ENCODE measurements around the gene GPC5.

Gene GPC5

DNA sequence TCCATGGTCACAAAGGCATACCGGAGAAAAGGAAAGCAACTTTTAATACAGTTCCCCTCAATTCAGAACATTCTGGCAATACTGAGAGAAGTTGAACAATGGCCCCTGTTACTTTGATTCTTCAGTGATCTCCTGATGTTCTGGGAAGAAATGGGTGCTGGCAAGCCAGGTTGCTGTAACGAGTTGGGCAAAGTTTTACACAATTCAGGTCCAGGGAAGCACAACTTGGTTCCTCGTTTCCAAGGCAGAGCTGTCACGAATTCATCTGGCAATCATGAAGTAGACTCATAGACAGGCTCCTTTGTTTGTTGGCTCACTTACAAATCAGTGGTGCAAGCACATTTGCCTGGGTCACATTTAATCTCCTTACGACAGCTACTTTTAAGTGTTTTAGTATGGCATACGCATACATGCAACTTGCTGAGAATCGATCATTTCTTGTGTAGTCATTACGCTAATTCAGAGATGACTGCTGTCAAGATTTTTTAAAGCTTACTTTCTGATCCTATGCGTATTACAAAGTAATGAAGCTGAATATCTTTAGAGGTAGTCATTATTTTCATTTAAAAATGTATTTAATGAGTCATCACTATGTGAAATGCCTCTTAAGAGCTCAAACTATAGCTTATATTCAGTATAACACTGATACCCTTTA, 174.7 kb downstream of the GPC5 start:
- no peak overlapping the region for H3K9ac ChIP-seq (ENCODE audit: low read length)
- no peaks in the 10 kb centered on the region for H3K27me3 ChIP-seq (replicated peaks; ENCODE audit: control insufficient read depth, insufficient read depth, low read length)
- no peaks in the 10 kb centered on the region for H3K36me3 ChIP-seq (ENCODE audit: control insufficient read depth, insufficient read depth, low read length, severe bottlenecking)
- H3K9me3 ChIP-seq (ENCODE audit: control insufficient read depth, low read length), result peaks cover 3% of the 10 kb centered on the region
- H3K4me3 ChIP-seq (ENCODE audit: low read length), result no peak overlapping the region
- H3K4me1 ChIP-seq (ENCODE audit: control insufficient read depth, insufficient read depth, low read length), result no peaks in the 10 kb centered on the region
- no peak for DNase-seq (ENCODE audit: low read depth)

DNA sequence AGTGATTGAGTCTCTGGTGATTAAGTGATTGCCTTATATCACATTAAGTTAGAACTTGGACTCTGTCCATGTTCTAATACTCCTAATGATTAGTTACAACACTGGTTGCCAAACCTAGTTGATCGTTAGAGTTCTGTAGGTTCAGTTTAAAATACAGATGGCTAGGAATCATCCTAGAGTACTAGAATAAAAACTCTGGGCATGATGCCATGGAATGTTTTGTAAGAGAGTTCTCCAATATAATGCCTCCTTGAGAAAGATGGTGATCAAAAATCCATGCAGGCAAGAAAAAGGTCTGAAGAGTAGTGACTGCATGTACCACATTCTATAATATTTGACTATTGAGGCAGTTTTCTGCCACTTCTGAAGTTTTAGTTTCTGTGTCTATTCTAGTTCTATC, 176.3 kb downstream of the GPC5 start:
- Histone ChIP-seq H3K9me3 (ENCODE audit: control insufficient read depth, low read length) (peaks cover 5% of the 10 kb centered on the region), H3K4me1 (ENCODE audit: control insufficient read depth, insufficient read depth, low read length) (no peaks in the 10 kb centered on the region), H3K4me3 (ENCODE audit: low read length) (no peak overlapping the region), H3K36me3 (ENCODE audit: control insufficient read depth, insufficient read depth, low read length, severe bottlenecking) (no peaks in the 10 kb centered on the region), H3K9ac (ENCODE audit: low read length) (no peak overlapping the region), H3K27me3 (replicated peaks; ENCODE audit: control insufficient read depth, insufficient read depth, low read length) (no peaks in the 10 kb centered on the region)
- DNase-seq (ENCODE audit: low read depth), result peak; percentile 0

DNA sequence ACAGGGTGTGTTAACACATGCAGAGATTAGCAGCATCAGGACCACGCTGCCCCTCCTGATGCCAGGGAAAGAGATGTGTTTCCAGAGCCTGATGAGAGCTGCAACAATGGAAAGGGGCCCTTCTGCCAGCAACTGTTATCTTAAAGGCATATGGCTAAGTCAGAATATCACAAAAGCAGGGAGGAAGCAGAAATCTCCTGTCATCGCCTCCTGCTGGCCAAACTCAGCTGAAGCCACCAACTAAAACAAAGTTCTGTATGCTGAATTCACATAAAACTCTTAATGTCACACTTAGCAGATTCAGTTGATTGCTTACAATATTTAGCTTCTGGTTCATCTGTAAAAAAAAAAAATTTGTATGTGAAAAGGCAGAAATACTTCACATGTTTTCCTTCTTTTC, 178.2 kb downstream of the GPC5 start:
- no peak for DNase-seq (ENCODE audit: low read depth)
- no peaks in the 10 kb centered on the region for H3K27me3 ChIP-seq (replicated peaks; ENCODE audit: control insufficient read depth, insufficient read depth, low read length)
- peaks cover 5% of the 10 kb centered on the region for H3K9me3 ChIP-seq (ENCODE audit: control insufficient read depth, low read length)
- H3K4me3 ChIP-seq (ENCODE audit: low read length), result no peak overlapping the region
- H3K4me1 ChIP-seq (ENCODE audit: control insufficient read depth, insufficient read depth, low read length), result no peaks in the 10 kb centered on the region
- no peak overlapping the region for H3K9ac ChIP-seq (ENCODE audit: low read length)
- H3K36me3 ChIP-seq (ENCODE audit: control insufficient read depth, insufficient read depth, low read length, severe bottlenecking), result no peaks in the 10 kb centered on the region

DNA sequence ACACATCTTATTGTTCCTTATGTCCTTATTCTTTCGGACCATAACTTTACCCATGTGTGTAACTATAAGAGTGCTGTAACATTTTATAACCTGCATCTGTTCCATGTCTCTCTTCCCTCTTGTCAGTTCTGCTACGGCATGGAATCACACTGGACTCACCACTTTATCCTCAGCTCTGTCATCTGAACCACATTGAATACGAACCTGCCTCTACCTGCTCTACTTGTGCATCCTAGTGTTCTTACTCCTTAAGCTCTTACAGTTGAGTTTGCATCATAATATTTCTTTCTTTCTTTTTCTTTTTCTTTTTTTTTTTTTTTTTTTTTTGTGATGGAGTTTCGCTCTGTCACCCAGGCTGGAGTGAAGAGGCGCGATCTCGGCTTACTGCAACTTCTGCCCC, 180.9 kb downstream of the GPC5 start:
- Histone ChIP-seq H3K27me3 (replicated peaks; ENCODE audit: control insufficient read depth, insufficient read depth, low read length) (no peaks in the 10 kb centered on the region), H3K4me1 (ENCODE audit: control insufficient read depth, insufficient read depth, low read length) (no peaks in the 10 kb centered on the region), H3K4me3 (ENCODE audit: low read length) (no peak overlapping the region), H3K9ac (ENCODE audit: low read length) (no peak overlapping the region), H3K36me3 (ENCODE audit: control insufficient read depth, insufficient read depth, low read length, severe bottlenecking) (no peaks in the 10 kb centered on the region), H3K9me3 (ENCODE audit: control insufficient read depth, low read length) (peaks cover 5% of the 10 kb centered on the region)
- DNase-seq (ENCODE audit: low read depth), result no peak

DNA sequence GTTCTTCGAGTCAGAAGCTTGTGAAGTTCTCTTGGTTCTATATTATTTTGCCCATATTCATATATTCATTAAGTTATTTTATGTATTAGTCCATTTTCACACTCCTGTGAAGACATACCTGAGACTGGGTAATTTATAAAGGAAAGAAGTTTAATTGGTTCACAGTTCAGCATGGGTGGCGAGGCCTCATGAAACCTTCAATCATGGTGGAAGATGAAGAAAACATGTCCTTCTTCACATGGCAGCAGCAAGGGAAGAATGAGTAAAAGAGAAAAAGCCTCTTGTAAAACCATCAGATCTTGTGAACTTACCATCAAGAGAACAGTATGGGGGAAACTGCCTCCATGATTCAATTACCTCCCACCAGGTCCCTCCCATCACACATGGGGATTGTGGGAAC, 182.3 kb downstream of the GPC5 start:
- Histone ChIP-seq H3K36me3 (ENCODE audit: control insufficient read depth, insufficient read depth, low read length, severe bottlenecking) (no peaks in the 10 kb centered on the region), H3K27me3 (replicated peaks; ENCODE audit: control insufficient read depth, insufficient read depth, low read length) (no peaks in the 10 kb centered on the region), H3K4me1 (ENCODE audit: control insufficient read depth, insufficient read depth, low read length) (no peaks in the 10 kb centered on the region), H3K9ac (ENCODE audit: low read length) (no peak overlapping the region), H3K4me3 (ENCODE audit: low read length) (no peak overlapping the region), H3K9me3 (ENCODE audit: control insufficient read depth, low read length) (peaks cover 5% of the 10 kb centered on the region)
- no peak for DNase-seq (ENCODE audit: low read depth)

DNA sequence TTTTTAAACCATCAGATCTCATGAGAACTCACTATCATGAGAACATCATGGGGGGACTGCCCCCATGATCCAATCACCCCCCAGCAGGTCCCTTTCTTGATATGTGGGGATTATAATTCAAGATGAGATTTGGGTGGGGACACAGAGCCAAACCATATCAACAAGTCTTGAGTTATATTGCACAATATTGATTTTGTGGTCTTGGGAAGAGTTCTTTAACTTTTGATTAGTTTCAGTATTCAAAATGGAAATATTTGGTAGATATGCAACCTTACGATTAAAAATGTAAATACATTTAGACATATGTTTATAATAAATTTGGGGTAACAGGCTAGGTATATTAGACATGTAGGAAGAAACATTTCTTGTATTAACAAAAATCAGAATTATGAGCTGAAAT, 188.2 kb downstream of the GPC5 start:
- H3K9me3 ChIP-seq (ENCODE audit: control insufficient read depth, low read length), result peaks cover 4% of the 10 kb centered on the region
- no peaks in the 10 kb centered on the region for H3K36me3 ChIP-seq (ENCODE audit: control insufficient read depth, insufficient read depth, low read length, severe bottlenecking)
- no peaks in the 10 kb centered on the region for H3K27me3 ChIP-seq (replicated peaks; ENCODE audit: control insufficient read depth, insufficient read depth, low read length)
- H3K4me3 ChIP-seq (ENCODE audit: low read length), result no peak overlapping the region
- no peaks in the 10 kb centered on the region for H3K4me1 ChIP-seq (ENCODE audit: control insufficient read depth, insufficient read depth, low read length)
- H3K9ac ChIP-seq (ENCODE audit: low read length), result no peak overlapping the region
- no peak for DNase-seq (ENCODE audit: low read depth)

DNA sequence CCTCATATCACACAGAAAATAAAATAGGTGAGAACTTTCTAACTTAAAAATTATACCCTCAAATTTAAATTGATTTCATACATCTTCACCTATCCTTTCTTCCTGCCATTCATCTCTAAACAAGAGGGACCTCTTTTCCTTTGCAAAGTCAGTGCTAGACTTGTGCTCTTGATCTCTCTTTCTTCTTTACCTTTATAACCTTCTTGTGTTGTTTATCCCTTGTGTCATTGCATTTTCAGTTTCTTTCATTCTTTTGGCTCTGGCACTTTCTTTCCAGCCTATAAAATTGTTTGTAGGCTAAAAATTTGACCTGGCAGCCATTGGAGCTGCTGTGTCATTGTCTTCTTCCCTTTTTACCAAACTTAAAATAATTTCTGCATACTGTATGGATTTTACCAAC, 190.1 kb downstream of the GPC5 start:
- Histone ChIP-seq H3K36me3 (ENCODE audit: control insufficient read depth, insufficient read depth, low read length, severe bottlenecking) (no peaks in the 10 kb centered on the region), H3K9me3 (ENCODE audit: control insufficient read depth, low read length) (peaks cover 4% of the 10 kb centered on the region), H3K4me1 (ENCODE audit: control insufficient read depth, insufficient read depth, low read length) (no peaks in the 10 kb centered on the region), H3K4me3 (ENCODE audit: low read length) (no peak overlapping the region), H3K9ac (ENCODE audit: low read length) (no peak overlapping the region), H3K27me3 (replicated peaks; ENCODE audit: control insufficient read depth, insufficient read depth, low read length) (no peaks in the 10 kb centered on the region)
- DNase-seq (ENCODE audit: low read depth), result no peak

DNA sequence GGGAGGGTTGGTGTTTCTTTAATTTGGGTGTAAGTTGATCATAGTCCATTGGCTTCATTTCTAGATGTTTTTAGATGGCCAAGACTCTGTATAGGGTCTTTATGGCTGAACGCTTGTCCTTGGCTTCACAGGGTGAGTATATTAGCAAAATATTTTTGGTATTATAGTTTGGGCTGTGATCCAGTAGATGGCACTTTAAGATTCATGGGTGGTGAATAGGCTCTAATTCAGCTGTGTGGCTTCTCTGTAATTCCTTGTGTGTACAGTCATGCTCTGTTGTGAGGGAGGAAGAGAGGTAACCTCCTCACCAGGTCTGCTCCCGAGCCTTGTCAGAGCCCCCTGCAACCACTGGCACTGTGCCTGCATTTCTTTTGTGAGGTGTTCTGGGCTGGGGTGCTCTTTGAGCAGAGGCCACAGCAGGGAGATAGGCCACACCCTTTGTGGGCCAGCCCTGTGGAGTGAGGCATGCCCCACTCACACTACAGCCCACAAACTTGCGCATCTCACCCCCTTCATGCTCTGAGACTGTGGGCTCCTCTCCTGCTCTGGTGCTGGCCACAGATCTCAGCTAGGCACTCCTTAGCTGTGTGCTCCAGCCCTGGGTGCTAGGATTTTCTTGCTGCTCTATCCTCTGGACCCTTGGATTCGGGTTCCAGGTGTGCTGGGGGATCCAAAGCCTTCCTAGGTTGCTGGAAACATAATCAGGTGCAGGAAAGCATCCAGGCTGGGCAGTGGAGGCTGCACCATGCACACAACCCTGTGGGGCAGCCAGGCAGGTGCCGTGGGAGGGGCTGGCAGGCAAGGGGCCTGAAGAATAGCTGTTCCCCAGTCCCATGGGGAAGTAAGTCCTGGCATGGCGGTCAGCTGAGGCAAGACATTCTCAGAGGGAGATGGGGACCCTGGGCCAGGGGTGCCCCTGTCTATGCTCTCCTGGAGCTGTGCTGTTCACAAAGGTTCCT, 193.9 kb downstream of the GPC5 start:
- no peak overlapping the region for H3K9ac ChIP-seq (ENCODE audit: low read length)
- H3K9me3 ChIP-seq (ENCODE audit: control insufficient read depth, low read length), result peaks cover 4% of the 10 kb centered on the region
- DNase-seq (ENCODE audit: low read depth), result no peak
- H3K4me1 ChIP-seq (ENCODE audit: control insufficient read depth, insufficient read depth, low read length), result no peaks in the 10 kb centered on the region
- H3K27me3 ChIP-seq (replicated peaks; ENCODE audit: control insufficient read depth, insufficient read depth, low read length), result no peaks in the 10 kb centered on the region
- H3K4me3 ChIP-seq (ENCODE audit: low read length), result no peak overlapping the region
- no peaks in the 10 kb centered on the region for H3K36me3 ChIP-seq (ENCODE audit: control insufficient read depth, insufficient read depth, low read length, severe bottlenecking)

DNA sequence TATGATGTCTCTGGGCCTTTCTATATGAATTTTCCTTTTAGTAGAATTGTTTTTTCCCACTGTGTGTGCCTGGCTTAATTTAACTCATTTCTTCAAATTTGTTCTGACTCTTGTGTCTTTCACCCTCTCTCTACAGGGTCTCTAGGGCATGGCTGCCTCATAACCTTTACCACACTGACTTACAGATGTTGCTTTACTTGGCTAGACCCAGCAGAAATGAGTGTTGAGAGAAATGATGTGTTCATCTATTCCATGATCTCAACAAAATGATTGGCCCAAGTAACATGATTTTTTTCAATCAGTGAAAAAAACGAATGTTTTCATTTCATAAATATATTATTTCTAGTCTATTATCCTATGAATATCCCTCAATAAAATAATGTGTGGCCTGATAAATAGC, 195.0 kb downstream of the GPC5 start:
- no peak overlapping the region for H3K9ac ChIP-seq (ENCODE audit: low read length)
- no peak overlapping the region for H3K4me3 ChIP-seq (ENCODE audit: low read length)
- DNase-seq (ENCODE audit: low read depth), result no peak
- no peaks in the 10 kb centered on the region for H3K36me3 ChIP-seq (ENCODE audit: control insufficient read depth, insufficient read depth, low read length, severe bottlenecking)
- H3K4me1 ChIP-seq (ENCODE audit: control insufficient read depth, insufficient read depth, low read length), result no peaks in the 10 kb centered on the region
- H3K27me3 ChIP-seq (replicated peaks; ENCODE audit: control insufficient read depth, insufficient read depth, low read length), result no peaks in the 10 kb centered on the region
- peaks cover 4% of the 10 kb centered on the region for H3K9me3 ChIP-seq (ENCODE audit: control insufficient read depth, low read length)

DNA sequence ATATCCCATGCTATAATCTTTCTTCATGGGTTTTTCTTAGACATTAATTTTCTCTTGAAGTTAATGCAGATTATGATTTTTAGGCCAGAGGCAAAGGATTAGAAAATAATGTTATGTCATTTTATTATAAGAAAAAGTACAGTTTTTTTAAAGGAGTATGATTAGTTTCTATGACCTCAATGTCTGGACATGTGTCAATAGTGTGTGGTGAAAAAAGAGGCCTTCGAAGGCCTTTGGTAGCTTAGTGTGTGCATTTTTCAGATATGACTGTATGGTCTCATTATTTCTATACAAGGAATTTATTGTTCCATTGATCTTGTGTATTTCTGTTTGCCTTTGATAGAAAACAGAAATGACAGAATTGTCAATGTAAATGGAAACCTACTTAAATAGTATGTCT, 195.6 kb downstream of the GPC5 start:
- Histone ChIP-seq H3K36me3 (ENCODE audit: control insufficient read depth, insufficient read depth, low read length, severe bottlenecking) (no peaks in the 10 kb centered on the region), H3K4me1 (ENCODE audit: control insufficient read depth, insufficient read depth, low read length) (no peaks in the 10 kb centered on the region), H3K9ac (ENCODE audit: low read length) (no peak overlapping the region), H3K9me3 (ENCODE audit: control insufficient read depth, low read length) (peaks cover 4% of the 10 kb centered on the region), H3K27me3 (replicated peaks; ENCODE audit: control insufficient read depth, insufficient read depth, low read length) (no peaks in the 10 kb centered on the region), H3K4me3 (ENCODE audit: low read length) (no peak overlapping the region)
- DNase-seq (ENCODE audit: low read depth), result no peak

DNA sequence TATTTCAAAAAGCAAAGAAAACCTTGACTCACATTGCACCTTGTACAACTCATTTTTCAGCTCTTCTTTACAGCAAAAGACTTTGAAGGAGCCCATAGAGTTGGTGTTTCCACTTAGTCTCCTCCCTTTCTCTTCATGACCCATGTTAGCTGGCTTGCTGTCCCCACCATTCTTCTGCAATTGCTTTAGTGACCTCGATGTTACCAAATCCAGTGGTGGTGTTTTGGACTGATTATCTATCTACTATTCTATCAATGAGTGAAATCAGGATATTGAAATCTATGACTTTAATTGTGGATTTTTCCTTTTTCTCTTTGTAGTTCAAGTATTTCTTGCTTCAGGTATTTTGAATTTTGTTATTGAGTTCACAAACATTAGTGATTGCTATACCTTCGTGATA, 197.3 kb downstream of the GPC5 start:
- no peak overlapping the region for H3K9ac ChIP-seq (ENCODE audit: low read length)
- no peak overlapping the region for H3K4me3 ChIP-seq (ENCODE audit: low read length)
- peaks cover 4% of the 10 kb centered on the region for H3K9me3 ChIP-seq (ENCODE audit: control insufficient read depth, low read length)
- DNase-seq (ENCODE audit: low read depth), result no peak
- H3K4me1 ChIP-seq (ENCODE audit: control insufficient read depth, insufficient read depth, low read length), result no peaks in the 10 kb centered on the region
- H3K27me3 ChIP-seq (replicated peaks; ENCODE audit: control insufficient read depth, insufficient read depth, low read length), result no peaks in the 10 kb centered on the region
- H3K36me3 ChIP-seq (ENCODE audit: control insufficient read depth, insufficient read depth, low read length, severe bottlenecking), result no peaks in the 10 kb centered on the region

All from adipocyte (in vitro differentiated cells).